GM23248 (cell line): ENCODE data around the gene SPP1. TPM values are rescaled to one million over a fixed set of nuclear protein-coding genes. Genes with fewer than 3 reads are reported as not detected.

Source experiments
- DNase-seq: peaks from one replicate; pipeline ENCODE4 v3.0.0-alpha.2; 2015
- H2AFZ ChIP-seq: fragments of 200-600 bp; sonication (generic); 2 replicates; pipeline ENCODE4 v1.6.1; 2016; ENCODE audit warnings: antibody characterized with exemption
- H3F3A ChIP-seq: fragments of 200-600 bp; sonication (generic); 2 replicates; pipeline ENCODE4 v1.6.1; 2016; ENCODE audit warnings: mild to moderate bottlenecking, antibody characterized with exemption, mixed run types; ENCODE audit not compliant: insufficient read depth
- H3K27ac ChIP-seq: fragments of 200-600 bp; sonication (generic); 2 replicates; pipeline ENCODE4 v1.5.1; 2016; ENCODE audit warnings: mild to moderate bottlenecking
- H3K27me3 ChIP-seq: fragments of 200-600 bp; sonication (generic); replicated peaks from 2 replicates; pipeline ENCODE4 v1.6.1; 2016; ENCODE audit warnings: mild to moderate bottlenecking; ENCODE audit not compliant: insufficient read depth
- H3K36me3 ChIP-seq: fragments of 200-600 bp; sonication (generic); 2 replicates; pipeline ENCODE4 v1.6.1; 2016; ENCODE audit warnings: low read depth, mild to moderate bottlenecking
- H3K4me1 ChIP-seq: fragments of 200-600 bp; sonication (generic); 2 replicates; pipeline ENCODE4 v1.6.1; 2016; ENCODE audit warnings: mild to moderate bottlenecking; ENCODE audit not compliant: insufficient read depth
- H3K4me2 ChIP-seq: fragments of 200-600 bp; sonication (generic); one replicate; pipeline ENCODE4 v1.6.1; 2016; ENCODE audit warnings: mild to moderate bottlenecking; ENCODE audit not compliant: unreplicated experiment
- H3K4me3 ChIP-seq: fragments of 200-600 bp; sonication (generic); 2 replicates; pipeline ENCODE4 v1.5.1; 2016; ENCODE audit warnings: mild to moderate bottlenecking
- H3K79me2 ChIP-seq: fragments of 200-600 bp; sonication (generic); 2 replicates; pipeline ENCODE4 v1.6.1; 2016; ENCODE audit warnings: mild to moderate bottlenecking; ENCODE audit not compliant: insufficient read depth
- H3K9ac ChIP-seq: fragments of 200-600 bp; sonication (generic); 2 replicates; pipeline ENCODE4 v1.6.1; 2016; ENCODE audit warnings: mild to moderate bottlenecking
- H3K9me2 ChIP-seq: fragments of 200-600 bp; sonication (generic); 2 replicates; pipeline ENCODE4 v1.6.1; 2016; ENCODE audit warnings: mixed run types, mild to moderate bottlenecking, moderate library complexity; ENCODE audit not compliant: insufficient read depth
- H3K9me3 ChIP-seq: fragments of 200-600 bp; sonication (generic); one replicate; pipeline ENCODE4 v1.6.1; 2017; ENCODE audit warnings: low read depth
- H4K20me1 ChIP-seq: fragments of 200-600 bp; sonication (generic); 2 replicates; pipeline ENCODE4 v1.6.0; 2016; ENCODE audit not compliant: insufficient read depth
- EZH2 ChIP-seq: fragments of 200-600 bp; sonication (generic); IDR thresholded peaks from 2 replicates; pipeline ENCODE4 v1.6.1; 2018; ENCODE audit warnings: antibody characterized with exemption, mild to moderate bottlenecking; ENCODE audit not compliant: insufficient read depth, poor library complexity, severe bottlenecking
- EZH2phosphoT487 ChIP-seq: fragments of 200-600 bp; sonication (generic); IDR thresholded peaks from 2 replicates; pipeline ENCODE4 v1.6.1; 2018; ENCODE audit warnings: antibody characterized with exemption, moderate library complexity, mild to moderate bottlenecking, low read depth; ENCODE audit not compliant: insufficient read depth
- WGBS, 2 experiments: methylation state at CpG; one replicate each; pipeline ENCODE4 v1.1.6; 2015 to 2017; ENCODE audit warnings: low lambda C conversion rate in 2 of 2, low coverage in 1 of 2; ENCODE audit errors: missing lambda C conversion rate in 2 of 2; 5-methylcytosine and 5-hydroxymethylcytosine counted together
- in situ Hi-C: fragments of 300-500 bp; cut with MboI; formaldehyde crosslinking; loops from 2 replicates; pipeline ENCODE4 v1.15.0; 2020
- polyA plus RNA-seq: library from polyadenylated mRNA; unstranded; fragments of >200 nt; fragmentation: Nextera tagmentation; extraction: Ambion mirVana; gene quantifications from 2 replicates; pipeline ENCODE4 v1.2.1, GENCODE V29; 2016
- total RNA-seq: library from RNA; depleted of rRNA; stranded (reverse); fragments of >200 nt; shearing (Covaris generic); gene quantifications from 2 replicates; pipeline ENCODE4 v1.2.3, GENCODE V29; 2014

Gene SPP1
- total and polyA plus RNA-seq, 2 experiments from 2014 or later: 3.1 to 3.5 TPM

DNA sequence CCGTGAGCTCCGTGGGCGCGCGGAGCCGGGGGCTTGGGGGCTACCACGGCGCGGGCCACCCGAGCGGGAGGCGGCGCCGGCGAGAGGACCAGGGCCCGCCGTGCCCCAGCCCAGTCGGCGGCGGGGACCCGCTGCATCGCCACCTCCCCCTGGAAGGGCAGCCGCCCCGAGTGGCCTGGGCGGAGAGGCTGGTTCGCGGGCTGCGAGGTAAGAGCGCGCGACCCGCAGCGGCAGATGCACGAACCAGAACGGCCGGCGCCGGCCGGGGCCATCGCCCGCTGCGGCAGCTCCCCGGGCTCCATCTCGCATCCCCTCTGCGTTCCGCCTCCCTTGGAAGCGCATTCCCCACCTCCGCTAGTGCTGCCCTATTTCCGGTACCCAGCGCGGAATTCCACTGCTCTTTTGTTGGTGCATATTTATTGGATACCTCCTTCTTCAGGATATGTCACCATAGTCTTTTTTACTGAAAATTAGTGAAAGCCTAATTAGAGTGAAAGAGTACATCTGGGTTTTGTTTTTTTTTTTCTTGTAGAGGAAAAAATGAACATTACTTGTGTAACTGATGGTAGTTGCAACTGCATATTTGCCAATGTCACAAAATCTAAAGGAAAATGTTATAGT, 32.7 kb downstream of the SPP1 start:
- no peak for TF ChIP-seq EZH2
- TF ChIP-seq EZH2phosphoT487: no peak
- Histone ChIP-seq H3K4me3 (peak overlapping the region; percentile 87), H3K9me2 (no peaks in the 10 kb centered on the region), H3K27ac (peak overlapping the region; percentile 55), H3K79me2 (peaks cover 51% of the 10 kb centered on the region), H2AFZ (peak overlapping the region; percentile 47), H3F3A (peaks cover 47% of the 10 kb centered on the region), H3K4me2 (peak overlapping the region; percentile 88), H3K27me3 (no peaks in the 10 kb centered on the region), H3K4me1 (peaks cover 52% of the 10 kb centered on the region), H3K36me3 (no peaks in the 10 kb centered on the region), H3K9ac (peak overlapping the region; percentile 83), H3K9me3 (no peaks in the 10 kb centered on the region), H4K20me1 (peaks cover 7% of the 10 kb centered on the region; the same call in 1 of the 2 replicates)
- 0 to 1% methylated on average over 15 to 43 of the region's 51 CpGs for WGBS, 2 experiments
- DNase-seq: peak; percentile 80
- in situ Hi-C loops: no loop called here

DNA sequence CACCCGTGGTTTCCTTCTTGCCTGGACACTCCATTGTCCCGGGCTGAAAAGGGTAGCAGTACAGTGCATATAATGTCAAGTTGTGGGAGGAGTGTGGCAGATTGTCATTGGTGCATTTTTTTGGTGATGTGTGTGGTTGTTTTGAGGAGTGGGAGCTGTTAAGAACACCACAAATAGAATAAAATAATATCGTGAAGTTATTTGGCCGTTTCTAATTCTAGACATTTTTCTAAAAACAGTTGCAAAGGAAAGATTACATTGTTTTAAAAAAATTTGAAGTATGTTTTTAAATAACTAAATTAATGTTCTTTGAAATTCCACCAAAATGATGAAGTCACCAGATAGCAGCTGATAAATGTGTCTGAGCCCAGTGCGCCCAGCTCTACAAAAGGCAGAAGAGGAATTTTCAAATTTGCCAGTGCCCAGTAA, 33.2 kb downstream of the SPP1 start:
- in situ Hi-C loops: no loop called here
- H2AFZ ChIP-seq: peak overlapping the region; percentile 47
- DNase-seq: peak; percentile 59

GRCh38 chr4:88009871-88010270, 34.4 kb downstream of the SPP1 start:
- Histone ChIP-seq H3K36me3 (no peaks in the 10 kb centered on the region), H2AFZ (no peak overlapping the region), H3K4me1 (peaks cover 36% of the 10 kb centered on the region), H3K9me2 (no peaks in the 10 kb centered on the region), H4K20me1 (peaks cover 7% of the 10 kb centered on the region; the same call in 1 of the 2 replicates), H3K79me2 (peaks cover 67% of the 10 kb centered on the region), H3K27me3 (no peaks in the 10 kb centered on the region), H3K4me2 (peak overlapping the region; percentile 88), H3K9ac (peak overlapping the region; percentile 83), H3K9me3 (no peaks in the 10 kb centered on the region), H3K27ac (no peak overlapping the region), H3K4me3 (peak overlapping the region; percentile 87), H3F3A (peaks cover 33% of the 10 kb centered on the region)
- TF ChIP-seq EZH2: no peak
- no peak for TF ChIP-seq EZH2phosphoT487
- in situ Hi-C loops: no loop called here
- DNase-seq: peak; percentile 42
- WGBS, 2 experiments: 80 to 83% methylated on average over 5 of the region's 5 CpGs

More for the DNA sequence above, 33.2 kb downstream of the SPP1 start:
- Histone ChIP-seq H3F3A (peaks cover 44% of the 10 kb centered on the region), H3K4me1 (peaks cover 47% of the 10 kb centered on the region), H3K79me2 (peaks cover 56% of the 10 kb centered on the region), H3K9me3 (no peaks in the 10 kb centered on the region), H3K27me3 (no peaks in the 10 kb centered on the region), H3K4me3 (peak overlapping the region; percentile 87), H3K36me3 (no peaks in the 10 kb centered on the region), H4K20me1 (peaks cover 7% of the 10 kb centered on the region; the same call in 1 of the 2 replicates), H3K4me2 (peak overlapping the region; percentile 88), H3K27ac (peak overlapping the region; percentile 55), H3K9ac (peak overlapping the region; percentile 83), H3K9me2 (no peaks in the 10 kb centered on the region)
- TF ChIP-seq EZH2: no peak
- no peak for TF ChIP-seq EZH2phosphoT487
- WGBS, 2 experiments: 1 to 3% methylated on average over 5 of the region's 5 CpGs

DNA sequence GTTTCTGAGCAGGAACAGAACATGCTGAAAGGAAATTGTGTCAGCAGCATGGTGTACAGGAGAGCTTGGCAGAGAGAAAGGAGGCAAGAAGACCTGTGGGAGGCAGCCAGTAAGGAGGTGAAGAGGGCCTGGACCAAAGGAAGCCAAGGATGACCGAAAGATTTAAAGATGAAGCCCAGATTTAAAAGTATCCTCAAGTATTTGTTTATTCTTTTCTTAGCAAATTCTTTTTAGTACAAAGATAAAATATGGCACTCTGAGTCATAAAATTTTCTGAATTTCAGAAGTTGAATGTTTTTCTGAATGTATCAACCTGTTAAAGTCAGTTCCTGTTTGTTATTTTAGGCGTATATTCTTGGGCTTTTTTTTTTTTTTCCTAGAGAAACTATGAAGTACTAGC, 35.5 kb downstream of the SPP1 start:
- WGBS, 2 experiments: 36 to 51% methylated on average over 2 of the region's 2 CpGs
- Histone ChIP-seq H3K4me2 (peak overlapping the region; percentile 88), H4K20me1 (peaks cover 7% of the 10 kb centered on the region; the same call in 1 of the 2 replicates), H3K4me1 (peaks cover 26% of the 10 kb centered on the region), H3K36me3 (no peaks in the 10 kb centered on the region), H3K9me2 (no peaks in the 10 kb centered on the region), H2AFZ (no peak overlapping the region), H3K9ac (peak overlapping the region; percentile 13), H3K27ac (peak overlapping the region; percentile 21; the same call in 1 of the 2 replicates), H3K9me3 (no peaks in the 10 kb centered on the region), H3K79me2 (peaks cover 78% of the 10 kb centered on the region), H3F3A (peaks cover 22% of the 10 kb centered on the region; the same call in 1 of the 2 replicates), H3K4me3 (peak overlapping the region; percentile 87), H3K27me3 (no peaks in the 10 kb centered on the region)
- TF ChIP-seq EZH2: no peak
- no peak for TF ChIP-seq EZH2phosphoT487
- in situ Hi-C loops: no loop called here
- DNase-seq: peak; percentile 28
